H1 (cell line): Measurements from ENCODE around the gene TRAF4. TPM values are rescaled to one million over a fixed set of nuclear protein-coding genes. Genes with fewer than 3 reads are reported as not detected.

Experiments used
- BACH1 ChIP-seq: IDR thresholded peaks from 2 replicates; pipeline ENCODE4 v1.6.1; 2012; ENCODE audit warnings: low read length, improper control_type of control experiment
- BCL11A ChIP-seq, 2 experiments: IDR thresholded peaks; one replicate each; pipeline ENCODE4 v1.6.1; 2011; ENCODE audit warnings: low read depth in 2 of 2, low read length in 2 of 2, mild to moderate bottlenecking in 2 of 2
- BRCA1 ChIP-seq: IDR thresholded peaks from 2 replicates; pipeline ENCODE4 v1.6.1; 2012; ENCODE audit warnings: low read depth, low read length, improper control_type of control experiment
- CHD1 ChIP-seq: IDR thresholded peaks from 2 replicates; pipeline ENCODE4 v1.6.1; 2012; ENCODE audit warnings: low read depth, low read length, improper control_type of control experiment
- CREB1 ChIP-seq: IDR thresholded peaks from 2 replicates; pipeline ENCODE4 v1.6.1; 2012; ENCODE audit warnings: inconsistent platforms
- E2F6 ChIP-seq: IDR thresholded peaks from 2 replicates; pipeline ENCODE4 v1.6.1; 2012; ENCODE audit warnings: inconsistent platforms
- EP300 ChIP-seq, 2 experiments: IDR thresholded peaks; 1 replicate in 1 of 2; 2 replicates in 1 of 2; pipeline ENCODE4 v1.6.1; 2011 to 2012; ENCODE audit warnings: low read depth in 2 of 2, low read length in 2 of 2, mild to moderate bottlenecking in 2 of 2, borderline replicate concordance in 1 of 2, inconsistent platforms in 1 of 2, moderate library complexity in 1 of 2
- MAFK ChIP-seq: IDR thresholded peaks from 2 replicates; pipeline ENCODE4 v1.6.1; 2012; ENCODE audit warnings: low read depth, mild to moderate bottlenecking, improper control_type of control experiment, low read length
- NRF1 ChIP-seq: IDR thresholded peaks from 2 replicates; pipeline ENCODE4 v1.6.1; 2011; ENCODE audit warnings: mild to moderate bottlenecking, low read depth, low read length, improper control_type of control experiment
- RBBP5 ChIP-seq: IDR thresholded peaks from 2 replicates; pipeline ENCODE4 v1.7.1; 2012; ENCODE audit warnings: low read depth, mild to moderate bottlenecking, inconsistent platforms, low read length, moderate library complexity, borderline replicate concordance
- TAF1 ChIP-seq: IDR thresholded peaks from 2 replicates; pipeline ENCODE4 v1.6.1; 2011; ENCODE audit warnings: mild to moderate bottlenecking, low read depth, low read length
- TEAD4 ChIP-seq: IDR thresholded peaks from 2 replicates; pipeline ENCODE4 v1.6.1; 2012; ENCODE audit warnings: low read depth, low read length, inconsistent platforms, mixed read lengths
- polyA plus RNA-seq, 7 experiments: library from polyadenylated mRNA; depleted of rRNA in 3 of 7; stranded (reverse) in 5 of 7; unstranded in 2 of 7; fragments of >200 nt in 5 of 7; fragments of 200-250 nt in 2 of 7; gene quantifications; 1 replicate in 5 of 7; 2 replicates in 1 of 7; 4 replicates in 1 of 7; pipeline versions ENCODE4 v1.2.1 to v1.2.3, GENCODE V29; 2011 to 2013; ENCODE audit warnings: missing spikeins in 2 of 7, mixed read lengths in 2 of 7
- total RNA-seq: library from RNA; stranded (reverse); fragmentation: NEBNext Ultra II Directional; extraction: Animal tissue kit (Norgen Biotek cat#: 25700); gene quantifications from 2 replicates; pipeline ENCODE4 v1.2.1, GENCODE V29; 2021

TRAF4 gene
- total and polyA plus RNA-seq, 2 of the 8 experiments (the other 6 are each of a cell fraction or from before 2014, with no cell fraction given), result 167 to 170 TPM

GRCh38 chr17:28710861-28711722 is 32.7 kb upstream of the TRAF4 start (continued):
- no peak for TF ChIP-seq BRCA1
- no peak for TF ChIP-seq NRF1
- TF ChIP-seq RBBP5, result no peak
- peak; percentile 96 for TF ChIP-seq TAF1
- TF ChIP-seq E2F6, result peak; percentile 83; the same call in 1 of the 2 replicates
- TF ChIP-seq CHD1, result no peak
- TF ChIP-seq CREB1, result no peak; the same call in 1 of the 2 replicates
- TF ChIP-seq EP300 (IDR thresholded peaks at IDR 0.05; ENCODE audit: borderline replicate concordance in 1 of 2, low read depth in 2 of 2, low read length in 2 of 2), result no peak
- TF ChIP-seq BACH1, result no peak
- no peak for TF ChIP-seq MAFK
- TF ChIP-seq TEAD4, result no peak
- TF ChIP-seq BCL11A (IDR thresholded peaks at IDR 0.05; ENCODE audit: low read depth in 2 of 2, low read length in 2 of 2), result no peak
